Activated CD4-positive, alpha-beta T cell treated with anti-CD3 and anti-CD28 coated beads for 36 hours (primary cell): ENCODE measurements around the gene PABPC1L. TPM values are rescaled to one million over a fixed set of nuclear protein-coding genes. Genes with fewer than 3 reads are reported as not detected.

Source experiments
- ATAC-seq: fragments of 200-7000 bp; cut with Tn5 transposase; one replicate; pipeline ENCODE4 v1.10.0; 2021; ENCODE audit warnings: mild to moderate bottlenecking, moderate library complexity
- CTCF ChIA-PET: fragments of 350-600 bp; sonication (Branson Sonifier 250); formaldehyde crosslinking; loops from one replicate; lab custom pipeline; 2021; ENCODE audit warnings: antibody characterized with exemption; lab: Charles Lee
- POLR2A ChIA-PET: fragments of 350-600 bp; sonication (Branson Sonifier 250); formaldehyde crosslinking; loops from one replicate; lab custom pipeline; 2021; ENCODE audit warnings: antibody characterized with exemption, inconsistent platforms; lab: Charles Lee
- DNase-seq: peaks from one replicate; pipeline ENCODE4 v3.0.0-alpha.2; 2020
- H3K27ac Mint-ChIP-seq: one replicate; pipeline ENCODE4 v1.8.0; 2021; ENCODE audit warnings: mixed read lengths
- H3K27me3 Mint-ChIP-seq: one replicate; pipeline ENCODE4 v1.8.0; 2021; ENCODE audit warnings: mixed read lengths
- H3K36me3 Mint-ChIP-seq: one replicate; pipeline ENCODE4 v1.8.0; 2021; ENCODE audit warnings: low read depth, mixed read lengths
- H3K4me1 Mint-ChIP-seq: one replicate; pipeline ENCODE4 v1.8.0; 2021; ENCODE audit warnings: mixed read lengths
- H3K4me3 Mint-ChIP-seq: one replicate; pipeline ENCODE4 v1.8.0; 2021; ENCODE audit warnings: mild to moderate bottlenecking, moderate library complexity, mixed read lengths
- H3K9me3 Mint-ChIP-seq: one replicate; pipeline ENCODE4 v1.8.0; 2021; ENCODE audit warnings: low read depth, mixed read lengths
- intact Hi-C, 2 experiments: fragments of 100-400 bp; cut with DNase I in 1 of 2; cut with micrococcal nuclease in 1 of 2; formaldehyde crosslinking; loops; one replicate each; pipeline versions ENCODE4 v1.14.2 to v1.15.1; 2022 to 2024; cut with DNase I, micrococcal nuclease
- total RNA-seq, 2 experiments: library from RNA; stranded (reverse); gene quantifications; one replicate each; pipeline ENCODE4 v1.2.3, GENCODE V29; 2021

PABPC1L gene
- total RNA-seq, 2 experiments from 2014 or later = 61.7 to 71.3 TPM

GRCh38 chr20:44897133-44897532 lies 12.7 kb upstream of the PABPC1L start:
- intact Hi-C loops = no loop called here

GRCh38 chr20:44900231-44900854 lies 9.5 kb upstream of the PABPC1L start:
- Mint-ChIP-seq H3K36me3 (peaks cover 50% of the 10 kb centered on the region), H3K4me3 (no peak overlapping the region), H3K27me3 (no peaks in the 10 kb centered on the region), H3K27ac (peak overlapping the region; percentile 89), H3K4me1 (peaks cover 60% of the 10 kb centered on the region), H3K9me3 (no peaks in the 10 kb centered on the region)
- intact Hi-C loops = no loop called here
- no peak for DNase-seq
- ATAC-seq = peak; percentile 79
- CTCF ChIA-PET = interaction anchor here (8.8 kb wide), 1 partner anchor 10 kb away, joined by 71 read pairs; no protein-coding TSS in a partner anchor
- POLR2A ChIA-PET = interaction anchor here (1.5 kb wide), 1 partner anchor 12 kb away, joined by 3 read pairs; no protein-coding TSS in a partner anchor

More at GRCh38 chr20:44897133-44897532, 12.7 kb upstream of the PABPC1L start:
- Mint-ChIP-seq H3K36me3 (peaks cover 42% of the 10 kb centered on the region), H3K4me3 (no peak overlapping the region), H3K27ac (peak overlapping the region; percentile 61), H3K9me3 (no peaks in the 10 kb centered on the region), H3K27me3 (no peaks in the 10 kb centered on the region), H3K4me1 (peaks cover 79% of the 10 kb centered on the region)
- ChIA-PET POLR2A (no interaction called here), CTCF (interaction anchor here (1.2 to 8.8 kb wide), 5 partner anchors 7 to 141 kb away, joined by 3 to 71 read pairs (median 4); partner anchors contain the start of gene YWHAB)
- DNase-seq = no peak
- ATAC-seq = no peak

GRCh38 chr20:44901974-44902373 lies 7.9 kb upstream of the PABPC1L start:
- CTCF ChIA-PET = interaction anchor here (0.6 to 8.8 kb wide), 4 partner anchors 12 to 154 kb away, joined by 3 to 71 read pairs (median 4); no protein-coding TSS in a partner anchor
- POLR2A ChIA-PET = interaction anchor here (0.5 to 1.7 kb wide), 3 partner anchors 9 to 11 kb away, joined by 3 to 5 read pairs (median 4); no protein-coding TSS in a partner anchor
- Mint-ChIP-seq H3K4me3 (no peak overlapping the region), H3K9me3 (no peaks in the 10 kb centered on the region), H3K36me3 (peaks cover 56% of the 10 kb centered on the region), H3K4me1 (peaks cover 44% of the 10 kb centered on the region), H3K27me3 (no peaks in the 10 kb centered on the region), H3K27ac (peak overlapping the region; percentile 51)
- DNase-seq (no peak), ATAC-seq (peak; percentile 48)
- intact Hi-C loops = no loop called here

GRCh38 chr20:44904377-44904776 lies 5.5 kb upstream of the PABPC1L start:
- POLR2A ChIA-PET = no interaction called here
- H3K27ac Mint-ChIP-seq = no peak overlapping the region
- ATAC-seq (no peak), DNase-seq (no peak)
- H3K27me3 Mint-ChIP-seq = no peaks in the 10 kb centered on the region
- H3K36me3 Mint-ChIP-seq = peaks cover 59% of the 10 kb centered on the region
- intact Hi-C loops = no loop called here
- CTCF ChIA-PET = interaction anchor here (8.8 kb wide), 1 partner anchor 14 kb away, joined by 71 read pairs; no protein-coding TSS in a partner anchor
- no peaks in the 10 kb centered on the region for H3K9me3 Mint-ChIP-seq
- H3K4me3 Mint-ChIP-seq = no peak overlapping the region
- peaks cover 33% of the 10 kb centered on the region for H3K4me1 Mint-ChIP-seq

- H3K9me3 Mint-ChIP-seq = no peaks in the 10 kb centered on the region
- ATAC-seq (no peak), DNase-seq (no peak)
- POLR2A ChIA-PET = interaction anchor here (0.8 to 1.5 kb wide), 4 partner anchors 24 to 58 kb away, joined by 3 to 5 read pairs (median 4); partner anchors contain the start of gene YWHAB
- H3K4me1 Mint-ChIP-seq = peaks cover 26% of the 10 kb centered on the region
- intact Hi-C loops = loop anchor here (2.0 to 5.0 kb wide), 2 partner anchors 20 to 1453 kb away; no protein-coding TSS in a partner anchor
- CTCF ChIA-PET = interaction anchor here (0.6 to 4.2 kb wide), 8 partner anchors 8 to 1545 kb away, joined by 3 to 19 read pairs (median 4); partner anchors contain the start of gene YWHAB
- peak overlapping the region; percentile 64 for H3K27ac Mint-ChIP-seq
- H3K4me3 Mint-ChIP-seq = peak overlapping the region; percentile 78
- peaks cover 60% of the 10 kb centered on the region for H3K36me3 Mint-ChIP-seq
- no peaks in the 10 kb centered on the region for H3K27me3 Mint-ChIP-seq
Measured at GRCh38 chr20:44908987-44909871, 631 bp upstream of the PABPC1L start.

- CTCF ChIA-PET = interaction anchor here (1.0 to 4.2 kb wide), 5 partner anchors 18 to 185 kb away, joined by 3 to 19 read pairs (median 6); no protein-coding TSS in a partner anchor
- Mint-ChIP-seq H3K4me3 (peak overlapping the region; percentile 78), H3K4me1 (peaks cover 36% of the 10 kb centered on the region), H3K27ac (peak overlapping the region; percentile 45), H3K9me3 (no peaks in the 10 kb centered on the region), H3K27me3 (no peaks in the 10 kb centered on the region), H3K36me3 (peaks cover 56% of the 10 kb centered on the region)
- POLR2A ChIA-PET = interaction anchor here (0.7 to 1.5 kb wide), 3 partner anchors 9 to 26 kb away, joined by 4 to 5 read pairs (median 5); partner anchors contain the start of gene YWHAB
- ATAC-seq (no peak), DNase-seq (peak; percentile 16)
- intact Hi-C loops = loop anchor here (1.0 to 5.0 kb wide), 4 partner anchors 25 to 202 kb away; partner anchors contain the start of genes STK4 (in 1 of the 2), TOMM34 (in 1 of the 2) and YWHAB (in 1 of the 2)
Measured at GRCh38 chr20:44910690-44911262, 916 bp downstream of the PABPC1L start.

GRCh38 chr20:44911264-44911921 lies 1.5 kb downstream of the PABPC1L start:
- Mint-ChIP-seq H3K9me3 (no peaks in the 10 kb centered on the region), H3K4me3 (peak overlapping the region; percentile 64), H3K27me3 (no peaks in the 10 kb centered on the region), H3K4me1 (peaks cover 36% of the 10 kb centered on the region), H3K36me3 (peaks cover 50% of the 10 kb centered on the region), H3K27ac (peak overlapping the region; percentile 42)
- peak; percentile 78 for DNase-seq
- intact Hi-C loops = loop anchor here (5.0 kb wide), 2 partner anchors 56 to 201 kb away; partner anchors contain the start of gene STK4 (in 1 of the 2)
- no peak for ATAC-seq
- POLR2A ChIA-PET = interaction anchor here (0.7 to 1.5 kb wide), 3 partner anchors 9 to 26 kb away, joined by 4 to 5 read pairs (median 5); partner anchors contain the start of gene YWHAB
- CTCF ChIA-PET = interaction anchor here (0.8 to 4.2 kb wide), 4 partner anchors 23 to 185 kb away, joined by 3 to 19 read pairs (median 8); no protein-coding TSS in a partner anchor

GRCh38 chr20:44912189-44912588 lies 2.3 kb downstream of the PABPC1L start:
- POLR2A ChIA-PET = no interaction called here
- CTCF ChIA-PET = interaction anchor here (0.8 to 1.4 kb wide), 2 partner anchors 19 to 185 kb away, joined by 3 to 5 read pairs; no protein-coding TSS in a partner anchor
- intact Hi-C loops = loop anchor here (1.0 to 5.0 kb wide), 3 partner anchors 55 to 200 kb away; partner anchors contain the start of gene STK4 (in 1 of the 2)
- Mint-ChIP-seq H3K36me3 (peaks cover 51% of the 10 kb centered on the region), H3K4me3 (no peak overlapping the region), H3K27ac (no peak overlapping the region), H3K9me3 (no peaks in the 10 kb centered on the region), H3K4me1 (peaks cover 36% of the 10 kb centered on the region), H3K27me3 (no peaks in the 10 kb centered on the region)
- DNase-seq = no peak
- no peak for ATAC-seq

- ATAC-seq (peak; percentile 61), DNase-seq (peak; percentile 48)
- POLR2A ChIA-PET = interaction anchor here (0.5 kb wide), 1 partner anchor 10 kb away, joined by 7 read pairs; no protein-coding TSS in a partner anchor
- intact Hi-C loops = loop anchor here (5.0 kb wide), 2 partner anchors 52 to 197 kb away; partner anchors contain the start of gene STK4 (in 1 of the 2)
- peak overlapping the region; percentile 17 for H3K27ac Mint-ChIP-seq
- no peaks in the 10 kb centered on the region for H3K9me3 Mint-ChIP-seq
- H3K36me3 Mint-ChIP-seq = peaks cover 46% of the 10 kb centered on the region
- CTCF ChIA-PET = interaction anchor here (0.8 to 0.9 kb wide), 2 partner anchors 27 to 145 kb away, joined by 3 read pairs; no protein-coding TSS in a partner anchor
- H3K4me1 Mint-ChIP-seq = peaks cover 26% of the 10 kb centered on the region
- no peaks in the 10 kb centered on the region for H3K27me3 Mint-ChIP-seq
- H3K4me3 Mint-ChIP-seq = no peak overlapping the region
Measured at GRCh38 chr20:44914924-44915323, 5.1 kb downstream of the PABPC1L start.

GRCh38 chr20:44916586-44916985 lies 6.7 kb downstream of the PABPC1L start:
- ATAC-seq (no peak), DNase-seq (no peak)
- H3K27ac Mint-ChIP-seq = no peak overlapping the region
- H3K27me3 Mint-ChIP-seq = no peaks in the 10 kb centered on the region
- intact Hi-C loops = no loop called here
- ChIA-PET POLR2A (no interaction called here), CTCF (interaction anchor here (1.3 kb wide), 1 partner anchor 8 kb away, joined by 3 read pairs; no protein-coding TSS in a partner anchor)
- peaks cover 49% of the 10 kb centered on the region for H3K36me3 Mint-ChIP-seq
- no peak overlapping the region for H3K4me3 Mint-ChIP-seq
- H3K4me1 Mint-ChIP-seq = peaks cover 17% of the 10 kb centered on the region
- H3K9me3 Mint-ChIP-seq = no peaks in the 10 kb centered on the region
